ENCODE results near the gene WDR83.
"Not testable (repeated sequence)": the region's sequence is repeated elsewhere in the genome, so short reads cannot be mapped to it uniquely, and the experiment has no call there.

Gene WDR83

GRCh38 chr19:12666265-12667048 is at the start of gene WDR83, which contains the start of gene MAN2B1:
Gene WDR83, plus strand, starts transcription at chr19:12666807. Its CDS starts 2,984 bp downstream, at chr19:12669791.
Gene MAN2B1, minus strand, starts transcription at chr19:12666742. Its CDS starts 41 bp downstream, at chr19:12666701.
- peak; percentile 89 for DNase-seq

- DNase-seq, result no peak
Observed at GRCh38 chr19:12617646-12618045, 49.0 kb upstream of the WDR83 start.

- not testable (repeated sequence) for DNase-seq
Observed at GRCh38 chr19:12621253-12622024, 45.2 kb upstream of the WDR83 start.

GRCh38 chr19:12623361-12624031 is 43.1 kb upstream of the WDR83 start:
- no peak for DNase-seq

GRCh38 chr19:12626958-12627357 is 39.6 kb upstream of the WDR83 start:
- no peak for DNase-seq

- DNase-seq, result no peak
Observed at GRCh38 chr19:12628040-12629022, 38.3 kb upstream of the WDR83 start.

- no peak for DNase-seq
Observed at GRCh38 chr19:12629215-12629614, 37.4 kb upstream of the WDR83 start.

- no peak for DNase-seq
Observed at GRCh38 chr19:12636631-12637030, 30.0 kb upstream of the WDR83 start.

- no peak for DNase-seq
Observed at GRCh38 chr19:12638611-12639182, 27.9 kb upstream of the WDR83 start.

GRCh38 chr19:12639901-12640613 is 26.6 kb upstream of the WDR83 start:
- peak; percentile 91 for DNase-seq

- no peak for DNase-seq
Observed at GRCh38 chr19:12641456-12641855, 25.2 kb upstream of the WDR83 start.

- DNase-seq, result no peak
Observed at GRCh38 chr19:12642506-12642905, 24.1 kb upstream of the WDR83 start.

GRCh38 chr19:12643716-12644115 is 22.9 kb upstream of the WDR83 start:
- not testable (repeated sequence) for DNase-seq

- no peak for DNase-seq
Observed at GRCh38 chr19:12646551-12646950, 20.1 kb upstream of the WDR83 start.

GRCh38 chr19:12647047-12647446 is 19.6 kb upstream of the WDR83 start:
- no peak for DNase-seq

- peak; percentile 44 for DNase-seq
Observed at GRCh38 chr19:12647490-12648071, 19.0 kb upstream of the WDR83 start.

- DNase-seq, result no peak
Observed at GRCh38 chr19:12648088-12648487, 18.5 kb upstream of the WDR83 start.

- no peak for DNase-seq
Observed at GRCh38 chr19:12649941-12650340, 16.7 kb upstream of the WDR83 start.

GRCh38 chr19:12652219-12652618 is 14.4 kb upstream of the WDR83 start:
- no peak for DNase-seq

GRCh38 chr19:12655546-12655945 is 11.1 kb upstream of the WDR83 start:
- DNase-seq, result no peak
